Activated CD4-positive, alpha-beta T cell treated with anti-CD3 and anti-CD28 coated beads, Interleukin-2, amount 50 U/mL, for 1 hour (primary cell): ENCODE data around the gene RIMS1.
"Not testable (repeated sequence)": the region's sequence is repeated elsewhere in the genome, so short reads cannot be mapped to it uniquely, and the experiment has no call there.

ENCODE experiments used
- DNase-seq: peaks from one replicate; pipeline ENCODE4 v3.0.0-alpha.2; 2020

RIMS1 gene

GRCh38 chr6:71983131-71983530 is 96.8 kb downstream of the RIMS1 start:
- no peak for DNase-seq

GRCh38 chr6:71994705-71995271 is 108.4 kb downstream of the RIMS1 start:
- no peak for DNase-seq

- DNase-seq, result no peak
These were observed 111.0 kb downstream of the RIMS1 start for GRCh38 chr6:71997341-71997740.

- no peak for DNase-seq
These were observed 116.1 kb downstream of the RIMS1 start for GRCh38 chr6:72002415-72002814.

GRCh38 chr6:72006591-72006990 is 120.2 kb downstream of the RIMS1 start:
- not testable (repeated sequence) for DNase-seq

- DNase-seq, result no peak
These were observed 136.5 kb downstream of the RIMS1 start for GRCh38 chr6:72022830-72023229.

- no peak for DNase-seq
These were observed 145.1 kb downstream of the RIMS1 start for GRCh38 chr6:72031471-72031870.

- DNase-seq, result no peak
These were observed 145.7 kb downstream of the RIMS1 start for GRCh38 chr6:72032086-72032485.

- no peak for DNase-seq
These were observed 149.1 kb downstream of the RIMS1 start for GRCh38 chr6:72035486-72035885.

- no peak for DNase-seq
These were observed 149.6 kb downstream of the RIMS1 start for GRCh38 chr6:72035966-72036365.

- DNase-seq, result no peak
These were observed 150.7 kb downstream of the RIMS1 start for GRCh38 chr6:72037006-72037405.

- DNase-seq, result no peak
These were observed 153.8 kb downstream of the RIMS1 start for GRCh38 chr6:72040111-72040510.

- DNase-seq, result no peak
These were observed 155.7 kb downstream of the RIMS1 start for GRCh38 chr6:72042088-72042487.

GRCh38 chr6:72048080-72048479 is 161.7 kb downstream of the RIMS1 start:
- no peak for DNase-seq

- DNase-seq, result no peak
These were observed 163.0 kb downstream of the RIMS1 start for GRCh38 chr6:72049376-72049775.

- no peak for DNase-seq
These were observed 174.9 kb downstream of the RIMS1 start for GRCh38 chr6:72061286-72061685.

GRCh38 chr6:72064399-72064975 is 178.1 kb downstream of the RIMS1 start:
- no peak for DNase-seq

- no peak for DNase-seq
These were observed 191.7 kb downstream of the RIMS1 start for GRCh38 chr6:72078096-72078495.

GRCh38 chr6:72080260-72080941 is 194.1 kb downstream of the RIMS1 start:
- no peak for DNase-seq

GRCh38 chr6:72081871-72082270 is 195.5 kb downstream of the RIMS1 start:
- DNase-seq, result no peak

- no peak for DNase-seq
These were observed 197.6 kb downstream of the RIMS1 start for GRCh38 chr6:72083976-72084375.

- no peak for DNase-seq
These were observed 198.7 kb downstream of the RIMS1 start for GRCh38 chr6:72084992-72085569.

GRCh38 chr6:72094506-72094905 is 208.2 kb downstream of the RIMS1 start:
- DNase-seq, result no peak

GRCh38 chr6:72102561-72102960 is 216.2 kb downstream of the RIMS1 start:
- DNase-seq, result no peak
